GM12874 (cell line): Measurements from ENCODE around the gene SPDYA.

Source experiments
- TF ChIP-seq, protein P1 (sequence below): IDR thresholded peaks from 2 replicates; pipeline ENCODE4 v1.5.1; 2011; ENCODE audit warnings: low read depth, mild to moderate bottlenecking, control low read depth, low read length, moderate library complexity; ENCODE audit not compliant: insufficient read depth

SPDYA gene

DNA sequence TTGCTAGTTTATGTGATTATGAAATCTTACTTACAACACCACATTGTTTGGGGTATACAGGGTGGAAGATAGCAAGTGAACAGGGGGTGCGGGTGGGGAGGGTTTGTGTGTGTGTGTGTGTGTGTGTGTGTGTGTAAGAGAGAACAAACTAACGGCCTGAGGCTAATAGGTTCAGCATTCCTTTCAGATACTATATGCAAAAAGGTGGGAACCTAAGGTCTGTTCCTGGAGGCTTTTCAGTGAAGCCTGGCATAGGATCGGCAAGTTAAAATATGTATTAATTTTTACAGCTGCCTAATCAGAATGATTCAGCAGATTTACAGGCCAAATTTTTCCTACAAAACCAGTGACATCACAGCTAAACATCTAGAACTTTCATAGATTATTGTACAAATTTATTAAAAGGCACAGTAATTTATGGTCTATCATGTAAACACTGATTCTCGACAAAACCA lies 7.6 kb upstream of the SPDYA start:
- TF ChIP-seq, protein P1, sequence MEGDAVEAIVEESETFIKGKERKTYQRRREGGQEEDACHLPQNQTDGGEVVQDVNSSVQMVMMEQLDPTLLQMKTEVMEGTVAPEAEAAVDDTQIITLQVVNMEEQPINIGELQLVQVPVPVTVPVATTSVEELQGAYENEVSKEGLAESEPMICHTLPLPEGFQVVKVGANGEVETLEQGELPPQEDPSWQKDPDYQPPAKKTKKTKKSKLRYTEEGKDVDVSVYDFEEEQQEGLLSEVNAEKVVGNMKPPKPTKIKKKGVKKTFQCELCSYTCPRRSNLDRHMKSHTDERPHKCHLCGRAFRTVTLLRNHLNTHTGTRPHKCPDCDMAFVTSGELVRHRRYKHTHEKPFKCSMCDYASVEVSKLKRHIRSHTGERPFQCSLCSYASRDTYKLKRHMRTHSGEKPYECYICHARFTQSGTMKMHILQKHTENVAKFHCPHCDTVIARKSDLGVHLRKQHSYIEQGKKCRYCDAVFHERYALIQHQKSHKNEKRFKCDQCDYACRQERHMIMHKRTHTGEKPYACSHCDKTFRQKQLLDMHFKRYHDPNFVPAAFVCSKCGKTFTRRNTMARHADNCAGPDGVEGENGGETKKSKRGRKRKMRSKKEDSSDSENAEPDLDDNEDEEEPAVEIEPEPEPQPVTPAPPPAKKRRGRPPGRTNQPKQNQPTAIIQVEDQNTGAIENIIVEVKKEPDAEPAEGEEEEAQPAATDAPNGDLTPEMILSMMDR = no peak

DNA sequence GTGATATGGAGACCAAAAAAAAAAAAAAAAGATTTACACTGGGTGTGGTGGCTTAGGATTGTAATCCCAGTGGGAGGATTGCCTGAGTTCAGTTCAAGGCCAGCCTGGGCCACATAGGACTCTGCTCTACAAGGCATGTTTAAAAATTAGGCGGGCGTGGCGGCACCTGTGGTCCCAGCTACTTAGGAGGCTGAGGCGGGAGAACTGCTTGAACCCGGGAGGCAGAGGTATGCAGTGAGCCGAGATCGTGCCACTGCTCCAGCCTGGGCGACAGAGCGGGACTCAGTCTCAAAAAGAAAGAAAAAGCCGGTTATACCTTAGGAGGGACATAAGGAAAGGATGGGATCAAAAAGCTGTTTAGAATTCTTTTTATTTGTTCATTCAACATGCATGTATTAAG lies 707 bp upstream of the SPDYA start:
- TF ChIP-seq, protein P1 = no peak

DNA sequence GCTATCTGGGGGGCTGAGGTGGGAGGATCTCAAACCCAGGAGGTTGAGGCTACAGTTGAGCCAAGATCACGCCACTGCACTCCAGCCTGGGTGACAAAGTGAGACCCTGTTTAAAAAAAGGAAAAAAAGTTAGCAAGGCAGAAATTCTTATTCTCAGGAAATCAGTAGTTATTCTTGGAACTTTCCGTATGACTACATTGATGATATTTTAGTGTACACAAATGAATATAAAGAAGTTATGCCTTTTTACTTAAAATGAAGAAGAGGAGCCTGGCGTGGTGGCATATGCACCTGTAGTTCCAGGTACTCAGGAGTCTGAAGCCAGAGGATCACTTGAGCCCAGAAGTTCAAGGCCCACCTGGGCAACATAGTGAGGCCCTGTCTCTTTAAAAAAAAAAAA lies 7.4 kb downstream of the SPDYA start:
- TF ChIP-seq, protein P1 = no peak

DNA sequence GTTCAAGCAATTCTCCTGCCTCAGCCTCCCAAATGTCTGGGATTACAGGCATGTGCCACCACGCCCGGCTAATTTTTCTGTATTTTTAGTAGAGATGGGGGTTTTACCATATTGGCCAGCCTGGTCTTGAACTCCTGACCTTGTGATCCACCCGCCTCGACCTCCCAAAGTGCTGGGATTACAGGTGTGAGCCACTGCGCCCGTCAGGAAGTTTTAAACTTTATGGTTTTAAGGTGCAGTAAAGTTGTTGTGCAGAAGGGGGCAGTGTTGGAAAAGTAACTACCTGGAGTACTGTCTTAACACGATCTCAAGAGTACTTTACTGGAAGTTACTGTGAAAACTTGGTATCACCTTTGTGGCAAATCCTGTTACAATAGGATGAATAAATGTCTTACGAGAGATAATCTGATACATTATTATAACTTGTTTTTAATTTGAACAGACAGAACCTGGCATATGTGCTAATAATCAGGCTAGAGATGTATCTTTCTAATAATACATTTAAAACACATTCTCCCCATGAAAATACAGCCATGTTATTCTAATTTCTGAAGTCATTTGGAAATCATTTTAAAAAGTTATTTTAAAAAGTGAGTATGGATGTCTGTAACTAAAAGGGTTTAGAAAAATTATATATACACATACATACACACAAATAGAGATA lies 10.8 kb downstream of the SPDYA start:
- TF ChIP-seq, protein P1 = peak; percentile 58

DNA sequence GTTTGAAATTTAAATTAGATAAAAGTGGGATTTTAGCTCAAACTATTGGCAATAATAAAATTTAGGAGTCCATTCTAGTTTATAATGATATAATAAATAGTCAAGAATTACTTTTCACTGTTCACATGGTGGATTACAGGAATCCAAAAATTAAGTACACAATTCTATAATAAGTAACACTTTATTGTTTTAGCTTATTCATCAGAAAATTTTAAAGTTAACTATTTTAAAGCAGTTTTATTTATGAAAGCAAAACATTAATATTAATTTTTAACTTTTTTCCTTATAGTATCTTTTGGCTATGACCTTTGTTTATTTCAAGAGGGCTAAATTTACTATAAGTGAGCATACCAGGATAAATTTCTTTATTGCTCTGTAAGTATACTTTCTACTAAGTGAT lies 11.4 kb downstream of the SPDYA start:
- TF ChIP-seq, protein P1 = no peak

DNA sequence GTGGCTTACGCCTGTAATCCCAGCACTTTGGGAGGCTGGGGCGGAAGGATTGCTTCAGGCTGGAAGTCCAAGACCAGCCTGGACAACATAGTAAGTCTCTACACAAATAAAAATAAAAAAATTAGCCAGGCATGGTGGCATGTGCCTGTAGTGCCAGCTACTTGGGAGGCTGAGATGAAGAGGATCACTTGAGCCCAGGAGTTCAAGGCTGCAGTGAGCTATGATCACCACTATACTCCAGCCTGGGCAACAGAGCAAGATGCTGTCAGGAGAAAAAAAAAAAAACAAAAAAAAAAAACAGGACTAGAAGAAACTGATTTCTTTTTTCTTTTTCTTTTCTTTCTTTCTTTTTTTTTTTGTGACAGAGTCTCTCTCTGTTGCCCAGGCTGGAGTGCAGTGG lies 13.6 kb downstream of the SPDYA start:
- TF ChIP-seq, protein P1 = no peak

DNA sequence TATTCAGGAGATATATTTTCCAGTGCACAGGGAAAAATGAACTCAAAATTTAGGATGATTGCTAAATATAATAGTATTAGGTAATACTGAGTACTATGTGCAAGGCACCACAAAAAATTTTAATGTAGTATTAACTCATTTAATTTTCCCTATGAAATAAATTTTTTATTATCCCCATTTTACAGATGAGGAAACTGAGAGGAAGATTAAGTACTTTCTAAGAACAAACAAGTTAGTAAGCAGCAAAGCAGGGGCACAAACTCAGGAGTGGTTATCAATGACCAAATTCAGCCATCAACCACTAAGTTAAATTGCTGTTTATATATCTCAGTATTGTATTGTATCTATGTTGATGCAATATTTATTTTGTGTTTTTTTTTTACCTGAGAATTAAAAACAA lies 14.2 kb downstream of the SPDYA start:
- TF ChIP-seq, protein P1 = no peak
